MM.1S (cell line): Measurements from ENCODE around the gene CRADD.

ENCODE experiments used
- CTCF ChIP-seq: fragments of 300-600 bp; sonication (generic); IDR thresholded peaks from 2 replicates; pipeline ENCODE4 v1.5.1; 2016; ENCODE audit warnings: antibody characterized with exemption, low read length, mixed read lengths
- EZH2 ChIP-seq: fragments of 300-600 bp; sonication (generic); optimal IDR thresholded peaks from 2 replicates; pipeline ENCODE3; 2017; ENCODE audit warnings: low read depth, mild to moderate bottlenecking, antibody characterized with exemption, low read length, mixed read lengths

GRCh38 chr12:93727195-93727811 lies 50.1 kb downstream of the CRADD start:
- no peak for TF ChIP-seq CTCF
- TF ChIP-seq EZH2 = no peak
